ENCODE results near the gene SLIT3.

DNA sequence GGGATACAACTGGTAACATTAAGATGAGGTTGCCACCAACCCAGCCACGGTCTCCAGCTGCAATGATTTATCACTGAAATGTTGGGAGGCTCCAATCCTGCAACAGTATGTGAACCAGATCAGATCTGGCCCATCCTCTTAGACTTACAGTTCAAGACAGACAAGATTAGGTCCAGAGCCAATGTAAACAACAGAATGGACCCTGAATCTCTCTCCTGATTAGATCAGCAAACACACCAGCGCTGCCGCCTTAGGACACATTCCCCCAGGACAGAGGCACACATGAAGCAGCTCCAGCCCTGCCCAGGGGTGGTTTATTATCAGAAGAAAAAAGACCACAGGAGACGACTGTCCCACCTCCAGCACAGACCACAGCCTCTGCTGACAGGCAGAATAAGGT lies 82.1 kb downstream of the SLIT3 start:
- TF ChIP-seq, protein P1, sequence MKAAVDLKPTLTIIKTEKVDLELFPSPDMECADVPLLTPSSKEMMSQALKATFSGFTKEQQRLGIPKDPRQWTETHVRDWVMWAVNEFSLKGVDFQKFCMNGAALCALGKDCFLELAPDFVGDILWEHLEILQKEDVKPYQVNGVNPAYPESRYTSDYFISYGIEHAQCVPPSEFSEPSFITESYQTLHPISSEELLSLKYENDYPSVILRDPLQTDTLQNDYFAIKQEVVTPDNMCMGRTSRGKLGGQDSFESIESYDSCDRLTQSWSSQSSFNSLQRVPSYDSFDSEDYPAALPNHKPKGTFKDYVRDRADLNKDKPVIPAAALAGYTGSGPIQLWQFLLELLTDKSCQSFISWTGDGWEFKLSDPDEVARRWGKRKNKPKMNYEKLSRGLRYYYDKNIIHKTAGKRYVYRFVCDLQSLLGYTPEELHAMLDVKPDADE (conservative IDR thresholded peaks at IDR 0.05; ENCODE audit: control insufficient read depth, low read depth, low read length): no peak
- no peak for TF ChIP-seq MBD2 (IDR thresholded peaks at IDR 0.05; ENCODE audit: borderline replicate concordance, low read depth)
